HG03571 (cell line): ENCODE results near the gene CCS.
A peak's percentile ranks its signal among the peaks of the same experiment; 100 is the strongest.
"Not testable (repeated sequence)": the region's sequence is repeated elsewhere in the genome, so short reads cannot be mapped to it uniquely, and the experiment has no call there.

Source experiments
- ATAC-seq: cut with Tn5 transposase; IDR thresholded peaks from one replicate; pipeline ENCODE4 v1.9.1; 2021; ENCODE audit not compliant: unreplicated experiment

The CCS gene

GRCh38 chr11:66592457-66593302, at the start of gene CCS, which contains the start of gene CCDC87:
CCS (plus strand) TSS chr11:66593185; CDS start chr11:66593262, 77 bp downstream.
CCDC87 (minus strand) TSS chr11:66593063; CDS start chr11:66593015, 48 bp downstream.
- ATAC-seq, result peak; percentile 88

- no peak for ATAC-seq
These were observed 49.5 kb upstream of the CCS start for GRCh38 chr11:66543263-66544107.

GRCh38 chr11:66544952-66545351, 48.0 kb upstream of the CCS start:
- ATAC-seq, result not testable (repeated sequence)

GRCh38 chr11:66545701-66546367, 47.2 kb upstream of the CCS start, which contains the start of gene ZDHHC24:
ZDHHC24 (minus strand) TSS chr11:66546048; CDS start chr11:66546003, 45 bp downstream.
- ATAC-seq, result peak; percentile 82

GRCh38 chr11:66546368-66546965, 46.5 kb upstream of the CCS start, which contains the start of gene ACTN3:
ACTN3 (plus strand) TSS chr11:66546903; CDS start chr11:66546938, 35 bp downstream.
- ATAC-seq, result no peak

- no peak for ATAC-seq
These were observed 45.9 kb upstream of the CCS start for GRCh38 chr11:66546966-66547661.

- ATAC-seq, result no peak
These were observed 45.3 kb upstream of the CCS start for GRCh38 chr11:66547662-66548009.

GRCh38 chr11:66548041-66548440, 44.9 kb upstream of the CCS start:
- no peak for ATAC-seq

GRCh38 chr11:66548774-66549630, 44.0 kb upstream of the CCS start:
- ATAC-seq, result no peak

- ATAC-seq, result no peak
These were observed 43.3 kb upstream of the CCS start for GRCh38 chr11:66549696-66550095.

- no peak for ATAC-seq
These were observed 42.1 kb upstream of the CCS start for GRCh38 chr11:66550887-66551286.

GRCh38 chr11:66554602-66555001, 38.4 kb upstream of the CCS start:
- no peak for ATAC-seq

GRCh38 chr11:66555416-66555815, 37.6 kb upstream of the CCS start:
- no peak for ATAC-seq

GRCh38 chr11:66556086-66556485, 36.9 kb upstream of the CCS start:
- no peak for ATAC-seq

- no peak for ATAC-seq
These were observed 35.2 kb upstream of the CCS start for GRCh38 chr11:66557733-66558326.

GRCh38 chr11:66559142-66559865, 33.7 kb upstream of the CCS start:
- no peak for ATAC-seq

GRCh38 chr11:66559866-66560676, 32.9 kb upstream of the CCS start:
- ATAC-seq, result no peak
